HG03060 (cell line): ENCODE measurements around the gene USB1.

ENCODE experiments used
- ATAC-seq: cut with Tn5 transposase; IDR thresholded peaks from one replicate; pipeline ENCODE4 v1.9.1; 2021; ENCODE audit warnings: low read depth, moderate number of reproducible peaks; ENCODE audit not compliant: unreplicated experiment

Gene USB1

DNA sequence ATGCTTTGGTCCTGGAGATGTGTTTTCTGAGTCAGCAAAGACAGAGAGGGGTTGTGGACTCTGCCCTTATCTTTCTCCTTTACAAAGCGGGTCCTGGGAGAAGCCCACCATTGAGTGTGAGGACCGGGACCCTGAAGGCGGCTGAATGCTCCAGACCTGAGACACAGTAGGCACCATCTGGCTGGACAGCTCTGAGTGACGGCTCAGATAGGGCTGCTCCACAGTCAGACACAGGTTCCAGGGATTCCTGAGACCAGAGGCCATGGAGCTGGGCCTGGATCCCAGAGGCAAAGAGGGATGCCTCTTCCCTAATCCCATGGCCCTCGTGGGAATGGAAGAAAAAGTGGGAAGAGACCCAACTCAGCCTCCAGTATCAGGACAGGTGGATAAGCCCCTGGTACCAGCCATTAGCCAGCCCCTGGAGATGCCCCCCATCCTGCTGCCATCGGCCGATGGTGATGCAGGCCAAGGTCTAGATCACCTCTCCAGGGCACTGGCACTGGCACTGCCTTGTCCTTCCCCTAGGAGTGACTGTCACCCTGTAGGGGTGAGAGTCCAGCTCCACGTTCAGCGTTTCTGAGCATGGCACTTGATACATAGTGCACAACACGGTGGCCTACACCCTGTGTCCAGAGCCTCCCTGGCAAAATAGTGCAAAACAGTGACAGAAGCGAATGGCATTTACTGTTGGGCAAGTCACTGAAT lies 29.1 kb downstream of the USB1 start:
- no peak for ATAC-seq

DNA sequence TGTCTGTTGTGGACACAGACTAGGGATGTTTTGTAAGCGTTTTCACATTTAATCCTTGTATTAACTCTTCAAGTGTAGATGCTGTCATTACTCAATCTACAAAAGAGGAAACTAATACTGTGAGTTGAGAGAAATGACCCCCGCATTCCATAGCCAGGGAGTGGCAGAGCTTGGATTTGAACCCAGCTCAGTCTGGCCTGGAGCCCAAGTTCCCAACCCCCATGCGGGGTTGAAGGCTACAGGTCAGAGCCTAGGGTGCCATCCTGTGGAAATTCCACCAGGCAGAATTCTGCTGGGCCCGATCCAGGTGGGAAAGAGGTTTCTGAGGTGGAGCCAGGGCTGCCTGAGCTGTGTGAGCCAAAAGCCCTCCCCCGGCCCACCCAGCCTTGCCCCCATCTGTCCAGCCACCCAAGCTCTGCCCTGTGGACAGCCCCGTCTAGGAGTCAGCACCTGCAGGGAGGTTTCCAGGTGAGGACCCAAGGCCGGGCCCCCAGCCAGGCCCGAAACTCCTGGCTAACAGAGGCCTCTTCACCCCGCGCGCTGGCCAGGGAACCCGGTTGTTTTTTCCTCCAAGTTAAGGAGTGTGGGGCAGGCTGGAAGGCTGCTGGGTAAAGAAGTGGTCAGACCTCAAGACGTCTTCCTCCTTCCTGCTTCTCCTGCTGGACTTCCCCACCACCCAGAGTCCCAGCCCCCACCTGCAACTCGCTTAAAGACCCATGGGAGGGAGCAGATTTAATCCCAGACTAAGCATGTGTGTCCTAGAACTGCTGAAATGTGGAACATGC lies 30.0 kb downstream of the USB1 start:
- ATAC-seq, result no peak

DNA sequence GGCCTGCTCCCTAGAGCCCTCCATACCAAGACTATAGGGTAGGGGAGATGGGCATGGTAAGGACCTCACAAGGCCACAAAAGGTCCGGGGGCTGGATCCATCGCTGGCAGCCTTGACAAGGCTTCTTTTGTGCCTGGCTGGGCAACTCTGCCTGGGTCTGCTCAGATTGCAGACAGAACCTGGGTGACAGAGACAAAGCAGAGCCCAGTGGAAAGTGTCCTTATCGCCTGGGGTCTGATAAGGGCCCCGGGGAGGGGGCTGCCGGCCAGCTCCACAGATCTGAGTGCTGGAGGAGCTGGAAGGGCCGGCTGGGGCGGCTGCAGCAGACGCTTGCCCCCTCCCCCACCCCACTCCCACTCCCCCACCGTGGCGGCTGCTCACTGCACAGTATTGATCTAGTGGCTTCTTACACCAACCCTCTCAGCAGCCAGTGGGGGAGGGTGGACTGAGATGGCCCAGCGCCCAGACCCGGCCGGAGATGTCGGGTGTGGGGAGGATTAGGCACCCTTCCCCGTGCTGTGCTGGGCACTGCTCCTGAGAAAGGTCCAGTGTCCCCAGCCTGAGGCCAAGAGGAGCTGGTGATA lies 31.6 kb downstream of the USB1 start:
- no peak for ATAC-seq

DNA sequence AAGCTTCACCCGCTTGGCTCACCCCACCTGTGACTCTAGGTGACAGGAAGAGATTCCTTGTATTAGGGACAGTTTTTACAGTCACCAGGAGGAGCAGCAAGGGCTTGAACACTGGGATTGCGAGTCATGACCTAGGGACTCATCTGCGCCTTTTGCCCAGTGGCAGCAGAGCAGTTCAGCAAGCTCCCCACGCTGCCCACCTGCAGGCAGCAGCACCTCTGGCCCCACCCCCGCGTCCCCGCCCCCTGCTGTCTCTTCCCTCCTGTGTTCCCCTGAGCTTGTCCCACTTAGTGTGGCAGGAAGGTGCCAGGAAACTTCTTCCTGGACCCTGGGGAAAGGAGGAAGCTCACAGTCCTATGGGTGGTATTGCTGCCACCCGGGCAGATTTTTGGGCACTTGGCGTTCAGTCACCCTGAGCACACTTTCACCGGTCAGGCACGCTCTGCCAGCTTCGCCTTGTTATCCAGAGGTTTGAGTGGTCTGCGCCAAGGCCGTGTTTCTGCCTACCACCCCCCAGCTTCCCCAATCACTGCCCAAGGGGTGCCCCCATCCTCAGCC lies 33.0 kb downstream of the USB1 start:
- no peak for ATAC-seq

DNA sequence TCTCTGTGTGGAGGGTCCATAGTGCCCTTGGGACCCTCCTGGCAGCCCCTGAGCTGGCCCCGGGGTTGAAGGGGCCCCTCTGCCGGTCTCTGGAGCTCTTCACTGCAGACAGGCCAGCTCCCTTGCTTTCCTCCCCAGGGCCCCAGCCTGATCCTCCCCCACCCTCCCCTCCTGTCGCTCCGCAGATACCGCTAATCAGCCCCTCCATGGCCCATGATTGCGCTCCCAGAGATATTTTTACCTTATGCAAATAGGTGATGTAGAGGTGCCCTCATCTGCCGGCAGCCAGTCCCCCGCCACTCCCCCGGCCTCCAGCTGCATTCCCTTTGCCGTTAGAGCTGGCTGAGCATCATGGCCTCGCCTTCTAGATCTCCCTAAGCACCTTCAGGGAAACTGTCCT lies 33.6 kb downstream of the USB1 start:
- ATAC-seq, result no peak

DNA sequence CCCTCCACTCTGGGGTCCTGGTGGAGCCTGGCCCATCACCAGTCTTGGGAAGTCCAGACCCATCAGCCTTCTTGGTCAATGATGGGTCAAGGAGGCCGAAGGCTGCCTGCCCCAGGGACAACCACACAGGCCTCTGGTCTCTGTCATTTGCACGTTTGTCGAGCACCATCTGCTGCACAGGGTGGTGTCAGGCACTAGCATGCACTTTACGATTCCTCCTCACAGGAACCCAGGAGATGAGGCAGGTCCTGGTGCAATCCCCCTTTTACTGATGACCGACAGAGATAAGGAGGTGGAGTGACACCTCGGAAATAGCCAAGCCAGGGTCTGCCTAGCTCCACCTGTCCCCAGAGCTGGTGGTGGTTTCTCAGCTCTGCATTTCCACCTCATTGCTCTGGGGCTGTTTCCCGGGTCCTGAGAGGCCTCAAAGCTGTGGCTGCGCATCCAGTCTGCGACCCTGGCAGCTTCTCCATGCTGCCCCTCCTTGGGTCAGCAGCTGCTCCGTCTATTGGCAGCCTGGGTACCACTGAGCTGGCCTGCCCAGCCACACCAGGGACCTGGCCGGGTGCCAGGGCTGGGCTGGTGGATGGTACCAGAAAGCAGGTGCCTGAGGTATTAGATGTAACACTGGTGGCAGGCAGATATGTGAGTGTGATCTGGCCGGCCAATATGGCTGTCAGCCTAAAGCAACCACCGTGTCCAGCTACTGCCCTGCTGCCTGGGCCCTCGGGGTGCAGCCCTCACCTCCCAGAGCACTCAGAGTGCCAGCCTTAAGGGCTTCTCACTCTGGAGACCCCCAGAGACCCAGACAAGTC lies 34.4 kb downstream of the USB1 start:
- ATAC-seq, result no peak

DNA sequence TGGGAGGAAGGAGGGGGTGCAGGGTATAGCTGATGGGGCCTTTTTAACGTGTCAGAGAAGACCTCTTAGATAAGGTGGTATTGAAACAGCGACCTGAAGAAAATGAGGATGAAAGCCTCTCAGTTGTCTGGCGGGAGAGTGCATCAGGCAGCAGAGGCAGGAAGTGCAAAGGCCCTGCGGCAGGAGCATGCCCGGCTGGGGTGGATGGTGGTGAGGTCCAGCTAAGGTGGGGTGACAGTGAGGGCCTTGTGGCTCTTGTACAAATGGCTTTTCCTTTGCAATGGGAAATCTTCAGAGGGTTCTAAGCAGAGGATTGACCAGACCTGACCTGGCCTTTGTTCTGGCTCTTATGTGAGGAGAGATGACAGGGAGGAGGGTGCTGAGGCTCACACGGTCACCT lies 35.7 kb downstream of the USB1 start:
- ATAC-seq, result no peak

DNA sequence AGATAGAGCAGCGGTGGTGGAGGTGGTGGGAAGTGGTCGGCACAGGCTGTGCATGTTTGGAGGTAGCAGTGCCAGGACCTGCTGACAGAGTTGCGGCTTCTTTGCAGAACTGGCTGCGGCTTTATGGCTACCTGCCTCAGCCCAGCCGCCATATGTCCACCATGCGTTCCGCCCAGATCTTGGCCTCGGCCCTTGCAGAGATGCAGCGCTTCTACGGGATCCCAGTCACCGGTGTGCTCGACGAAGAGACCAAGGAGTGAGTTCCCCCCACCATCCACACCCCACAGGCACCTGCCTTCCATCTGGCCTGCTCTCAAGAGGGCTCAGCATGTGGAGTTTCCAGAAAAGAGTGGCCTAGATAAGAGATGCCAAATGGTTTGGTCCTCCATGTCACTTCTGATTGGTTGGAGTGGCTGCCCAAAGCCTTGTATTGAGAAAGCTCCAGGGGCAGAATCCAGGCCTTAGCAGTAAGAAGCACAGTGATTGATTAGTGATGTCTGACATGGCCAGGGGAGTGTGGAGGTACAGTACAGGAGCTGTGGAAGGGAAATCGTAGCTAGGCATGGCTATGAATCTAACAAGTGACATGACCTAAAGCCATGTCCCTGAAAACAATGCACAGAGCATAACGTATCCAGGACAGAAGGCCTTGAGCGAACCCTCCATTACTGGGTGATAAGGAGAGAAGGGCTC lies 36.3 kb downstream of the USB1 start:
- no peak for ATAC-seq

DNA sequence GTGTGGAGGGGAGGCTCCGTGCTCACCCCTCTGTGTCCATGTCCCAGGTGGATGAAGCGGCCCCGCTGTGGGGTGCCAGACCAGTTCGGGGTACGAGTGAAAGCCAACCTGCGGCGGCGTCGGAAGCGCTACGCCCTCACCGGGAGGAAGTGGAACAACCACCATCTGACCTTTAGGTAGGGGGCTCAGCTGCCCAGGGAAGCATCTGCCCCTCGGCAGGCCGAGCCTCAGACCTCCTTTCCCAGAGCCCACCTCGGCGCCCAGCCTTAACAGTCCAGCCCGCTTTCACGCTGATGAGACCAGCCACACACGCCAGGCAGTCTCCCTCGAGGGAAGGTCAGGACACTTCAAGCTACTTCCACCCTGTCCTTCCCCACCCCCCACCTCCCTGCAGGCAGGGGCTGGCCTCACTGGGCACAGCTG lies 37.0 kb downstream of the USB1 start:
- ATAC-seq, result no peak

DNA sequence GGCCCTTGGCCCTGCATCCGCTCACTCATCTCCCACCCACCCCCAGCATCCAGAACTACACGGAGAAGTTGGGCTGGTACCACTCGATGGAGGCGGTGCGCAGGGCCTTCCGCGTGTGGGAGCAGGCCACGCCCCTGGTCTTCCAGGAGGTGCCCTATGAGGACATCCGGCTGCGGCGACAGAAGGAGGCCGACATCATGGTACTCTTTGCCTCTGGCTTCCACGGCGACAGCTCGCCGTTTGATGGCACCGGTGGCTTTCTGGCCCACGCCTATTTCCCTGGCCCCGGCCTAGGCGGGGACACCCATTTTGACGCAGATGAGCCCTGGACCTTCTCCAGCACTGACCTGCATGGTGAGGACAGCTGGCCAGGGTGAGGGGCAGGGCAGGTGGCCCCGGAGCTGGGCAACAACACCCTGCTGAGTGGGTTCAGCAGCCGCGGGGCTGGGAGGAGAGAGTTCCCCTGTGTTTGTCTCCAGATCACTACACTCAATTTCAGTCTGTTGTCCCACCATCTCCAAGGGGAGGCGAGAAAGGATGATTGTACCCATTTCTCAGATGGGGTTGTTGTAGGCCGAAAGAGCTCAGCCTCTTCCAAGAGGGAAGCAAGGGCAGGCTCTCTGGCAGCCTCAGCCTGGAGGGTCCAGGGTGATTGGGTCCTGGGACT lies 38.8 kb downstream of the USB1 start:
- ATAC-seq, result no peak

DNA sequence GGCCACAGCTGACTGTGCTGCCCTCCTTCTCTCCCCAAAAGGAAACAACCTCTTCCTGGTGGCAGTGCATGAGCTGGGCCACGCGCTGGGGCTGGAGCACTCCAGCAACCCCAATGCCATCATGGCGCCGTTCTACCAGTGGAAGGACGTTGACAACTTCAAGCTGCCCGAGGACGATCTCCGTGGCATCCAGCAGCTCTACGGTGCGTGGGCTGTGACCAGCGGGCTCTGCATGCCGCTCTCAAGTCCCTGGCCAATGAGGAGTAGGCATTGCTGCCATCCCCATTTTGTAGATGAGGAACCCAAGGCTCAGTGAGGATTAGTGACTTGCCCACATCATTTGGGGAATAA lies 39.3 kb downstream of the USB1 start:
- ATAC-seq, result no peak

DNA sequence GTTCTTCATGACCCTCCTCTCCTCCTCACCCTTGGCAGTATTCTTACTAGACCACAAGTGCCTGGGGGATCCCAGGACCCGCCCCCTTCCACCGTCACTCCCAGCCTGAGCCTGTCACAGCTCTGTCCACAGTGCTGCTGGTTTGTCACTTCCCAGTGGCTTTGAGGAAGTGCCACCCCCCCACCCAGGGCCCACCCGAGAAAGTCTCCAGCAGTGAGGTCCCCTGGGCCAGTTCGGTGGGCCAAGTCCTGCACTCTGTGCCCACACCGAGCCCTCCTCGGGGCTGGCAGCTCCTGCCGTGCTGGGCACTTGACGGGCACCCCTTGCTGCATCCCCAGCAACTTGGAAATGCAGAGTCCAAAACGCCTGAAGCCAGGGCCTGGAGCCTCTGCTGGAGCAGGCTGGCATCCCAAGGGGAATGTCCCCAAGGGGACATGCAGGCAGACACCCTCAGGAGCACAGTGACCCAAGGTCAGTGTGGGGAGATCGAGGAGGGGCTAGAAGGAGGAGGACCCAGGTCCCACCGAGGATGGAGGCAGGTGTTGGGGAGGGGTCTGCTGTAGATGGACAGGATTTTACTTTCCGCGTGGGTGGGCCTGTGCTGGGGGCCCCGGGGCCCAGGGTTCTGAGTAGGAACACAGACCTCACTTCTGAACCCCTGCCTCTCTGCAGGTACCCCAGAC lies 39.9 kb downstream of the USB1 start:
- no peak for ATAC-seq

DNA sequence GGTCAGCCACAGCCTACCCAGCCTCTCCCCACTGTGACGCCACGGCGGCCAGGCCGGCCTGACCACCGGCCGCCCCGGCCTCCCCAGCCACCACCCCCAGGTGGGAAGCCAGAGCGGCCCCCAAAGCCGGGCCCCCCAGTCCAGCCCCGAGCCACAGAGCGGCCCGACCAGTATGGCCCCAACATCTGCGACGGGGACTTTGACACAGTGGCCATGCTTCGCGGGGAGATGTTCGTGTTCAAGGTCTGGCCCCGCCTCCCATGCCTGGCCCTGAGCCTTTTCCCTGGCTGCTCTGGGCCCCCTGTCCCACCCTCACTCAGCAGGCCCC lies 40.4 kb downstream of the USB1 start:
- ATAC-seq, result no peak

DNA sequence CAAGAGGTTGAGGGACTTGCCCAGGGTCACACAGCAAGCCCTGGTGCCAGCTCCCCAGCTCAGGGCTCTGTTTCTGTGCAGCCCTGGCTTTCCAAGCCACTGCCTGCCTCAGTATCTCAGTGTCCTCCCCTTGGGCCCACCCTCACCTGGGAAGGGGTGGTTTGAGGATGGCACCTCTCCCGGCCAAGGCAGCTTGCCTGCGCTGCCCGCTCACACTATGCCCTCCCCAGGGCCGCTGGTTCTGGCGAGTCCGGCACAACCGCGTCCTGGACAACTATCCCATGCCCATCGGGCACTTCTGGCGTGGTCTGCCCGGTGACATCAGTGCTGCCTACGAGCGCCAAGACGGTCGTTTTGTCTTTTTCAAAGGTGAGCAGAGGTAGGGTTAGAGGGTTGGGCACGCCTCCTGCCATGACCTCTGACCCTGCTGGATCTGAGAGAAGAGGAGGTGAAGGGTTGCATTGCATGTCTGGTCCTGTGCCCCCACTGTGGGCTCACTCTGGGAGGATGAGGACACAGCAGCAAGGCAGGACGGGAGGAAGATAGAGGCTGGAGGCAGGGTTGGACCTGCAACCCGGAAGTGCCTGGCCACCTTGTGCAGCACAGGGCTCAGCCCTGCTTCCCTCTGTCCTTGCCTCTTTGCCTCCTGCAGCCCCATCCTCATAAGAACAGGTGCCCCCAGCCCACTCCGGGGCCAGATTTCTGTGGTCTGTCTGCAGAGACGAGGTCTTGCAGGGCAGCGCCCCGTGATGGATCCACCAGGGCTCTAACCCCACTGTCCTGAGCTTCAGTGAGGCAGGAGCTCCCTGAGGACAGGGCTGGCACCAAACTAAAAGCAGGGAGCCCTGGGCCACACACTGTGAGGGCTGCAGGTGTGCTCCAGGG lies 41.0 kb downstream of the USB1 start:
- no peak for ATAC-seq

DNA sequence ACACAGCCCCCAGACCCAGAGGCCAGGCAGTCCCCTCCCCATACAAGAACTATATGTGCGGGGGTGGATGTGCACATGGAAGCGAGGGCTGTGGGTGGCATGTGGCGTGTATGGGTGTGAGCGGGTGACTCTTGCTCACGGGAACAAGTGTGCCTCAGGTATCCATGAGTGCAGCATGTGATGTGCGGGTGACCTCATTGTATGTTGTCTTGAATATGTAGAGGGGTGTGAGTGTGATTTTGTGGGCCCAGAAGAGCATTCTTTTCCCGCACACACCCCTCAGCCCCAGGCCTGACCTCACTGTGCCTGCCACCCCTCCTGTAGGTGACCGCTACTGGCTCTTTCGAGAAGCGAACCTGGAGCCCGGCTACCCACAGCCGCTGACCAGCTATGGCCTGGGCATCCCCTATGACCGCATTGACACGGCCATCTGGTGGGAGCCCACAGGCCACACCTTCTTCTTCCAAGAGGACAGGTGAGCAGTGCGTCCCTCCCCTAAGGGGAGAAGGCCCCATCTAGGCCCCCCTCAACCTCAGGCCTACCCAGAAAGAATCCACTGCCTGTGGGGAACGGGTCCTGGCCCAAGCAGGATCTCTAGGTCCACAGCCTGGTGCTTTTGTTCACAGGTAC lies 41.8 kb downstream of the USB1 start:
- ATAC-seq, result no peak

DNA sequence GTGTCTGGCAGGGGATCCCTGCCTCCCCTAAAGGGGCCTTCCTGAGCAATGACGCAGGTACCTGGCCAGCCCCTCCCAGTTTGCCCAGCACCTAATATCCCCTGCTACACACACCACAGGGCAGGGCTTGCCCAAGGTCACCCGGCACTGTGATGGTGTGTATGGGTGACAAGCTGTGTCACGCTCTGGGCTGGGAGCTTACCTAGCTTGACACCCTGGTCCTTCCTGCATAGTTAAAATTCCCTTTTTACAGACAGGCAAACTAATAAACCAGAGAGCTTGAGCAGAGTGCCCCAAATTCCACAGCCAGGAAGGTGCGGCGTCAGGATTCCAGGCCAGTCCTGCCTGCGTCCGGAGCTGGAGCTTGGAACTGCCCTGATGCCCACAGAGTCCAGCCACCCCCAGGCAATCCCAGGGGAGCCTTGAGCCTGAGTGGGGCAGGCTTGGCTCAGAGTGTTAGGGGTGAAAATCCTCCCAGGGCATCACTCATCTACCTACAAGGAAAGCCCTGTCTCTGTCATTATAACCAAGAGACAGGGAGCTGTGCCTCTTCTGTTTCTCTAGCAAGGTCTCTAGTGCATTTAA lies 42.5 kb downstream of the USB1 start:
- no peak for ATAC-seq

DNA sequence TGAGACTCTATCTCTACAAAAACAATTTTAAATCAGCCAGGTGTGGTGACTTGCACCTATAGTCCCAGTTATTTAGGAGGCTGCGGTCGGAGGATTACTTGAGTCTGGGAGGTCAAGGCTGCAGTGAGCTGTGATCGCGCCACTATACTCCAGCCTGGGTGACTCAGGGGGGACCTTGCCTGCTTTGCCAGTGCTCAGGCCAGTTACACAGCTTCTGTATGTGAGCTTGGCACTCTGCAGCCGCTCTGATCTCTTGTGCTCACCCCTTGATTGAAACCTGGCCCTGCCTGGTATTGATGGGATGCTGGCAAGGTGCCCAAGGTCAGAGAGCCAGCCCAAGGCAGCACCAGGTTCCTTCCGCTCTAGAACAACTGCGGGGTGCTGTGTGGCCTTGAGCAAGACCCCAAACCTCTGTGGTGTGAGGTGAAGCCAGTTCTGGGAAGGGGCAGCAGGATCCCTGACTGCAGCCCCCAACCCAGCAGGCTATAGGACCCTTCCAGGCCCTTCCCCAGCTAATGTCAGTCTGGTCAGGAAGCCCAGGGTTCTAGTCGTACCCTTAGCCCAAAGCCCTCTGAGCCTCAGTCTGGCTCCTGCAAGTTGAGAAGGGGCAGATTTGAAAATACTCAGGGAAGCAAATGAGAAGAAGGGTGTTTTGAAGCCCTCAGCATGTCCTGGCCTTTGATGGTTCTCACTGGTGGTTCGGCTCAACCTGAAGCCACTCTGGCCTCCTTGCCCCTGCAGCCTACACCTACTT lies 43.2 kb downstream of the USB1 start:
- ATAC-seq, result no peak
